Smooth muscle cell (in vitro differentiated cells): Measurements from ENCODE around the gene PTPN5. TPM values are rescaled to one million over a fixed set of nuclear protein-coding genes. Genes with fewer than 3 reads are reported as not detected.

Experiments used
- DNase-seq: peaks from one replicate; lab custom pipeline; 2025; ENCODE audit not compliant: unreplicated experiment; lab: John Stamatoyannopoulos, UW
- H2AFZ ChIP-seq: fragments of 200-600 bp; sonication (generic); 2 replicates; pipeline ENCODE4 v1.6.0; 2016; ENCODE audit warnings: antibody characterized with exemption, low read depth, mild to moderate bottlenecking
- H3F3A ChIP-seq: fragments of 200-600 bp; sonication (generic); 2 replicates; pipeline ENCODE4 v1.6.0; 2017; ENCODE audit warnings: antibody characterized with exemption, low read depth
- H3K27ac ChIP-seq: fragments of 200-600 bp; sonication (generic); 2 replicates; pipeline ENCODE4 v1.5.1; 2016; ENCODE audit warnings: low read depth, mild to moderate bottlenecking
- H3K27me3 ChIP-seq: fragments of 200-600 bp; sonication (generic); 2 replicates; pipeline ENCODE4 v1.6.1; 2016; ENCODE audit warnings: low read depth, mild to moderate bottlenecking
- H3K36me3 ChIP-seq: fragments of 200-600 bp; sonication (generic); 2 replicates; pipeline ENCODE4 v1.5.1; 2016; ENCODE audit warnings: low read depth
- H3K4me1 ChIP-seq: fragments of 200-600 bp; sonication (generic); 2 replicates; pipeline ENCODE4 v1.5.1; 2016; ENCODE audit warnings: low read depth
- H3K4me2 ChIP-seq: fragments of 200-600 bp; sonication (generic); 2 replicates; pipeline ENCODE4 v1.6.0; 2016; ENCODE audit warnings: mild to moderate bottlenecking
- H3K4me3 ChIP-seq: fragments of 200-600 bp; sonication (generic); 2 replicates; pipeline ENCODE4 v1.5.1; 2016; ENCODE audit warnings: mild to moderate bottlenecking
- H3K79me2 ChIP-seq: fragments of 200-600 bp; sonication (generic); 2 replicates; pipeline ENCODE4 v1.6.0; 2016; ENCODE audit warnings: low read depth, mild to moderate bottlenecking
- H3K9ac ChIP-seq: fragments of 200-600 bp; sonication (generic); 2 replicates; pipeline ENCODE4 v1.6.0; 2016; ENCODE audit warnings: low read depth
- H3K9me3 ChIP-seq: fragments of 200-600 bp; sonication (generic); replicated peaks from 2 replicates; pipeline ENCODE4 v1.5.1; 2016; ENCODE audit warnings: low read depth
- H4K20me1 ChIP-seq: fragments of 200-600 bp; sonication (generic); 2 replicates; pipeline ENCODE4 v1.6.0; 2016; ENCODE audit warnings: low read depth
- WGBS: methylation state at CpG from one replicate; pipeline ENCODE4 v1.1.7; 2016; ENCODE audit warnings: low lambda C conversion rate; 5-methylcytosine and 5-hydroxymethylcytosine counted together
- polyA plus RNA-seq: library from polyadenylated mRNA; unstranded; fragments of >200 nt; fragmentation: Nextera tagmentation; extraction: Ambion mirVana; gene quantifications from 2 replicates; pipeline ENCODE4 v1.2.1, GENCODE V29; 2016
- total RNA-seq: library from RNA; depleted of rRNA; stranded (reverse); fragments of >200 nt; gene quantifications from 2 replicates; pipeline ENCODE4 v1.2.3, GENCODE V29; 2014
- TF ChIP-seq, protein P1 (sequence below): fragments of 200-600 bp; sonication (generic); IDR thresholded peaks from 2 replicates; pipeline ENCODE4 v1.5.1; 2017; ENCODE audit warnings: borderline replicate concordance, mild to moderate bottlenecking, antibody characterized with exemption; ENCODE audit not compliant: insufficient read depth, poor library complexity, severe bottlenecking

The PTPN5 gene
- total and polyA plus RNA-seq, 2 experiments from 2014 or later = not detected

DNA sequence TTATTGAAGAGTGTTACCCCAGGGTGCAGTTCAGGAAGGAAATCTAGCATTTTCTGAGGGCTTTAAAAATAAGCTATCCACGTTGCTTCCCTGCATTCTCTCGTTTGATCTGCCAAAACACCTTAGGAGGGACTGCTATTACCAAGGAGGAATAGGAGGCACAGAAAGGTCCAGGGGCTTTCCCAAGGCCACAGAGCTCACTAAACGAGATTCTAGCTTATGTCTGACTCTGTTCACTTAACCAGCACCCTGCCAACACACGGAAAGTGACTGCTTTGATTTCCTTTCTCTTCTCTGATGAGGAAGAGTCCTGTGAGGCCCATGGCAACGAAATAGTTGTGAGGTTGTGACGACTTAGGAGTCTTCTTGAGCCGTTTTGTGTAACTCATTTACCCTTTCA lies 3.4 kb upstream of the PTPN5 start:
- no peak overlapping the region for H3K27ac ChIP-seq
- WGBS = 55% methylated on average over 7 of the region's 7 CpGs
- no peak for DNase-seq
- H3K4me2 ChIP-seq = no peak overlapping the region
- H3K36me3 ChIP-seq = no peaks in the 10 kb centered on the region
- H3K79me2 ChIP-seq = no peaks in the 10 kb centered on the region
- no peak overlapping the region for H3K4me3 ChIP-seq
- H2AFZ ChIP-seq = no peak overlapping the region
- H3K27me3 ChIP-seq = peaks cover 95% of the 10 kb centered on the region
- no peaks in the 10 kb centered on the region for H3K4me1 ChIP-seq
- no peaks in the 10 kb centered on the region for H3F3A ChIP-seq
- H3K9me3 ChIP-seq = no peaks in the 10 kb centered on the region
- TF ChIP-seq, protein P1, sequence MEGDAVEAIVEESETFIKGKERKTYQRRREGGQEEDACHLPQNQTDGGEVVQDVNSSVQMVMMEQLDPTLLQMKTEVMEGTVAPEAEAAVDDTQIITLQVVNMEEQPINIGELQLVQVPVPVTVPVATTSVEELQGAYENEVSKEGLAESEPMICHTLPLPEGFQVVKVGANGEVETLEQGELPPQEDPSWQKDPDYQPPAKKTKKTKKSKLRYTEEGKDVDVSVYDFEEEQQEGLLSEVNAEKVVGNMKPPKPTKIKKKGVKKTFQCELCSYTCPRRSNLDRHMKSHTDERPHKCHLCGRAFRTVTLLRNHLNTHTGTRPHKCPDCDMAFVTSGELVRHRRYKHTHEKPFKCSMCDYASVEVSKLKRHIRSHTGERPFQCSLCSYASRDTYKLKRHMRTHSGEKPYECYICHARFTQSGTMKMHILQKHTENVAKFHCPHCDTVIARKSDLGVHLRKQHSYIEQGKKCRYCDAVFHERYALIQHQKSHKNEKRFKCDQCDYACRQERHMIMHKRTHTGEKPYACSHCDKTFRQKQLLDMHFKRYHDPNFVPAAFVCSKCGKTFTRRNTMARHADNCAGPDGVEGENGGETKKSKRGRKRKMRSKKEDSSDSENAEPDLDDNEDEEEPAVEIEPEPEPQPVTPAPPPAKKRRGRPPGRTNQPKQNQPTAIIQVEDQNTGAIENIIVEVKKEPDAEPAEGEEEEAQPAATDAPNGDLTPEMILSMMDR = no peak
- no peak overlapping the region for H3K9ac ChIP-seq
- no peaks in the 10 kb centered on the region for H4K20me1 ChIP-seq

DNA sequence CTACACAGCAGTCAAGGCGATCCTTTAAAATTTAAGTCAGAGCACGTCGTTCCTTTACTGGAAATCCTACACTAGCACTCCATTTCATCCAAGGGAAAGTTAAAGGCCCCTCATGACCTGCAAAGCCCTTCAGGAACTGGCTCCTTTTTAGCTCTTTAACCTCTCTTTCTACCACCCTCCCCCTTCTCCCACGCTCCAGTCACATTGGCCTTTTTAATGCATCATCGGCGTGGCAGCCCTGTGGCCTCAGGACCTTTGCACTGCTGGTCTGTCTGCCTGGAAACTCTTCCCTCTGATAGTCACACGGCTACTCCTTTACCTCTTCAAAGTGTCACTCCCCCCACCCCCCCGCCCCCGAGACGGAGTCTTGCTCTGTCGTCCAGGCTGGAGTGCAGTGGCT lies 1.2 kb upstream of the PTPN5 start:
- no peaks in the 10 kb centered on the region for H3K79me2 ChIP-seq

GRCh38 chr11:18791969-18792628 lies 501 bp upstream of the PTPN5 start:
- peak overlapping the region; percentile 55 for H3K4me3 ChIP-seq
- H3K36me3 ChIP-seq = no peaks in the 10 kb centered on the region
- H3K27me3 ChIP-seq = peaks cover 93% of the 10 kb centered on the region
- 3% methylated on average over 38 of the region's 43 CpGs for WGBS
- H4K20me1 ChIP-seq = no peaks in the 10 kb centered on the region
- DNase-seq = no peak
- no peak overlapping the region for H3K9ac ChIP-seq
- no peaks in the 10 kb centered on the region for H3K79me2 ChIP-seq
- no peaks in the 10 kb centered on the region for H3K9me3 ChIP-seq
- no peaks in the 10 kb centered on the region for H3F3A ChIP-seq
- TF ChIP-seq, protein P1 = no peak
- no peak overlapping the region for H2AFZ ChIP-seq
- peak overlapping the region; percentile 91 for H3K4me2 ChIP-seq
- no peak overlapping the region for H3K27ac ChIP-seq
- H3K4me1 ChIP-seq = no peaks in the 10 kb centered on the region

More for the DNA sequence above, 1.2 kb upstream of the PTPN5 start:
- TF ChIP-seq, protein P1 = no peak
- DNase-seq = no peak
- peaks cover 96% of the 10 kb centered on the region for H3K27me3 ChIP-seq
- H3K9ac ChIP-seq = no peak overlapping the region
- no peak overlapping the region for H2AFZ ChIP-seq
- H3K4me2 ChIP-seq = no peak overlapping the region
- no peaks in the 10 kb centered on the region for H3K9me3 ChIP-seq
- no peaks in the 10 kb centered on the region for H3F3A ChIP-seq
- no peaks in the 10 kb centered on the region for H3K36me3 ChIP-seq
- H3K27ac ChIP-seq = no peak overlapping the region
- no peaks in the 10 kb centered on the region for H3K4me1 ChIP-seq
- no peaks in the 10 kb centered on the region for H4K20me1 ChIP-seq
- no peak overlapping the region for H3K4me3 ChIP-seq
- WGBS = 63% methylated on average over 11 of the region's 11 CpGs

GRCh38 chr11:18790883-18791206 lies 753 bp downstream of the PTPN5 start:
- no peak overlapping the region for H3K27ac ChIP-seq
- H3F3A ChIP-seq = no peaks in the 10 kb centered on the region
- no peaks in the 10 kb centered on the region for H4K20me1 ChIP-seq
- TF ChIP-seq, protein P1 = no peak
- H3K4me2 ChIP-seq = peak overlapping the region; percentile 91
- WGBS = 3% methylated on average over 17 of the region's 17 CpGs
- H3K36me3 ChIP-seq = no peaks in the 10 kb centered on the region
- H3K27me3 ChIP-seq = peaks cover 82% of the 10 kb centered on the region
- no peak for DNase-seq
- H3K9me3 ChIP-seq = no peaks in the 10 kb centered on the region
- H3K9ac ChIP-seq = no peak overlapping the region
- H3K4me1 ChIP-seq = no peaks in the 10 kb centered on the region
- H3K79me2 ChIP-seq = no peaks in the 10 kb centered on the region
- no peak overlapping the region for H2AFZ ChIP-seq
- peak overlapping the region; percentile 55 for H3K4me3 ChIP-seq
